Nephron (organoid): Measurements from ENCODE around the gene SLC7A14.

Experiments
- H3K27ac Mint-ChIP-seq, 3 experiments: 2 replicates each; pipeline ENCODE4 v1.8.0; 2020; ENCODE audit warnings: mixed read lengths in 3 of 3, mild to moderate bottlenecking in 2 of 3, moderate library complexity in 1 of 3
- H3K27me3 Mint-ChIP-seq: 2 replicates; pipeline ENCODE4 v1.8.0; 2021; ENCODE audit warnings: low read depth, mild to moderate bottlenecking, moderate library complexity, mixed read lengths
- H3K36me3 Mint-ChIP-seq: 2 replicates; pipeline ENCODE4 v1.8.0; 2020; ENCODE audit warnings: low read depth, mixed read lengths
- H3K4me1 Mint-ChIP-seq: 2 replicates; pipeline ENCODE4 v1.8.0; 2020; ENCODE audit warnings: mixed read lengths
- H3K4me3 Mint-ChIP-seq, 3 experiments: 2 replicates each; pipeline ENCODE4 v1.8.0; 2020; ENCODE audit warnings: mild to moderate bottlenecking in 3 of 3, mixed read lengths in 3 of 3, moderate library complexity in 2 of 3
- H3K9me3 Mint-ChIP-seq: 2 replicates; pipeline ENCODE4 v1.8.0; 2020; ENCODE audit warnings: mixed read lengths
- TF ChIP-seq, protein P1 (sequence below), 3 experiments: fragments of 200-600 bp; sonication (generic); IDR thresholded peaks; one replicate each; pipeline ENCODE4 v1.5.0; 2021; ENCODE audit warnings: antibody characterized with exemption in 3 of 3; ENCODE audit not compliant: unreplicated experiment in 3 of 3

The SLC7A14 gene

DNA sequence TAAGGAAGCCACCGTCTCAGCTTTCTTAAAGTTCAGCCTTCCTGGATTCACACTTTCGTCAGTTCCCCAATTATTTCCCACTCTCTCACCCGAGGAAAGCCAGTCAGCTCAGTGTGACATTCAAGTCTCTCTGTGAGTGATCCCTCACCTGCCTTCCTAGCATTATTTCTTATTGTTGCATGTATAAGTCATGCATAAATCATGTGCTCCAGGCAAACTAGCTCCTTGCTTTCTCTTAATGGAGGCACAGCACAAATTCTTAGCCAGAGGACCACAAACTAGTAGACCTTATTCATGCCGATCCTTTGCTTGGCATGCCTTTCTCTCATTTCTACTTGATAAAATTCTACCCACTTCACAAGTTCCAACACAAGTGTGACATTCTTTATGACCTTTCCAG lies 122.9 kb downstream of the SLC7A14 start:
- Mint-ChIP-seq H3K27me3 (no peaks in the 10 kb centered on the region), H3K27ac (peak overlapping the region in 1 of 3 experiments; percentile 25), H3K9me3 (no peaks in the 10 kb centered on the region), H3K4me3 (no peak overlapping the region), H3K36me3 (no peaks in the 10 kb centered on the region), H3K4me1 (peaks cover 21% of the 10 kb centered on the region)
- TF ChIP-seq, protein P1, sequence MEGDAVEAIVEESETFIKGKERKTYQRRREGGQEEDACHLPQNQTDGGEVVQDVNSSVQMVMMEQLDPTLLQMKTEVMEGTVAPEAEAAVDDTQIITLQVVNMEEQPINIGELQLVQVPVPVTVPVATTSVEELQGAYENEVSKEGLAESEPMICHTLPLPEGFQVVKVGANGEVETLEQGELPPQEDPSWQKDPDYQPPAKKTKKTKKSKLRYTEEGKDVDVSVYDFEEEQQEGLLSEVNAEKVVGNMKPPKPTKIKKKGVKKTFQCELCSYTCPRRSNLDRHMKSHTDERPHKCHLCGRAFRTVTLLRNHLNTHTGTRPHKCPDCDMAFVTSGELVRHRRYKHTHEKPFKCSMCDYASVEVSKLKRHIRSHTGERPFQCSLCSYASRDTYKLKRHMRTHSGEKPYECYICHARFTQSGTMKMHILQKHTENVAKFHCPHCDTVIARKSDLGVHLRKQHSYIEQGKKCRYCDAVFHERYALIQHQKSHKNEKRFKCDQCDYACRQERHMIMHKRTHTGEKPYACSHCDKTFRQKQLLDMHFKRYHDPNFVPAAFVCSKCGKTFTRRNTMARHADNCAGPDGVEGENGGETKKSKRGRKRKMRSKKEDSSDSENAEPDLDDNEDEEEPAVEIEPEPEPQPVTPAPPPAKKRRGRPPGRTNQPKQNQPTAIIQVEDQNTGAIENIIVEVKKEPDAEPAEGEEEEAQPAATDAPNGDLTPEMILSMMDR (IDR thresholded peaks at IDR 0.05; ENCODE audit: unreplicated experiment in 3 of 3): no peak

DNA sequence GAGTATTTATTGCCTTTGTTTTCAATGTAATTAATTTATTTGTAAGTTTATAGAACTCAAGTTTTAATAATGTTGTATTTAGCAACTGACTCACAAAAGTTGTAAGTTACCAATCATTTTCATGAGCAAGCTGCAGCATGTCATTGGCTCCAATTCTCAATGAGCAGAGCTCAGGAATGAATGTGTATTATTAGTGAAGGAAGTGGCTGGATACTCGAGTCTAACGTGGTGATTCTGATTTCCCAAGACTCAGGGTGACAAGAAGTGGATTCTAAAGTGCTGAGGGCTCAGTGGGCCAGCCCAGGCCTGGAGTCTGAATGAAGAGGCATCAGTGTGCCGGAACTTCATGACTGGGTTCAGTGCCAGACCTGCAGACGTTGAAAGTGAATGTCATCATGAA lies 127.6 kb downstream of the SLC7A14 start:
- peaks cover 3% of the 10 kb centered on the region for H3K9me3 Mint-ChIP-seq
- H3K27me3 Mint-ChIP-seq: no peaks in the 10 kb centered on the region
- H3K27ac Mint-ChIP-seq: no peak overlapping the region
- TF ChIP-seq, protein P1 (IDR thresholded peaks at IDR 0.05; ENCODE audit: unreplicated experiment in 3 of 3): no peak
- peaks cover 14% of the 10 kb centered on the region for H3K4me1 Mint-ChIP-seq
- no peak overlapping the region for H3K4me3 Mint-ChIP-seq
- no peaks in the 10 kb centered on the region for H3K36me3 Mint-ChIP-seq

DNA sequence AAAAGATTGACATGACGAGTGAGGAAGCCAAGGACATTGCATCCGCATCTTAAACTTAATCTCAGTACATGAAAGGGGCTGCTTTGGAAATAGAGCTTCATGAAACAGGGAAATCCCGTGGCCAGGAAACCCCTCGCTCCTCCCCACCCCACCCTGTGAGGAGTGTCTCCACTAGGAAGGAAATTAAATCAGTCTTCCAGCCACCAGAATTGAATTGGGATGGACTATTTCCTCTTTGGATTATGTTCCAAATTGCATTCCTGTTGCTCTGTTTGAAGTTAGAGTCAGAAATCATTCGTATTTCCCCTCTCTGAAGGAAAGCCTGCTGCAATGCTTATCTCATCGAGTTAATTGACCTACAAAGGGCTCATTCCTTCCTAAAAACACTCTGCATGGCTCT lies 131.4 kb downstream of the SLC7A14 start:
- TF ChIP-seq, protein P1 (IDR thresholded peaks at IDR 0.05; ENCODE audit: unreplicated experiment in 3 of 3): no peak

DNA sequence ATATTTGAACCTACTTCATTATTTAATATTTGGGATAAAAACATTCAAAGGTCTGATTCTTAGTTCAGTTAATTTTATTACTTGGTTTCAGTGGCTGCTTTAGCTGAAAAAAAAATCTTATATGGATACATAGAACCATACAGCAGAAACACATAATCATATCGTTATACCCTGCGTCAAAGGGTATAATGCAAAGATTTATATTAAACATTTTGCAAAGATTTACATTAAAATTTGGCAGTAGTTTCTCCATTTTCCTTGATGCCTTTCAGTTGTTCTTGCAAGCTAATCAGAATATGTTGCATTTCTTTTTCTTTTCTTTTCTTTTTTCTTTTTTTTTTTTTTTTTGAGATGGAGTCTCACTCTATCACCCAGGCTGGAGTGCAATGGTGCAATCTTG lies 135.8 kb downstream of the SLC7A14 start:
- no peaks in the 10 kb centered on the region for H3K9me3 Mint-ChIP-seq
- peaks cover 24% of the 10 kb centered on the region for H3K4me1 Mint-ChIP-seq
- H3K27ac Mint-ChIP-seq: peak overlapping the region in 1 of 3 experiments; percentile 90
- no peak overlapping the region for H3K4me3 Mint-ChIP-seq
- no peaks in the 10 kb centered on the region for H3K27me3 Mint-ChIP-seq
- no peaks in the 10 kb centered on the region for H3K36me3 Mint-ChIP-seq
- TF ChIP-seq, protein P1 (IDR thresholded peaks at IDR 0.05; ENCODE audit: unreplicated experiment in 3 of 3): no peak

More for the DNA sequence above, 131.4 kb downstream of the SLC7A14 start:
- peak overlapping the region; percentile 48 to 66 (median 50) for H3K27ac Mint-ChIP-seq
- H3K4me3 Mint-ChIP-seq: no peak overlapping the region
- peaks cover 3% of the 10 kb centered on the region for H3K9me3 Mint-ChIP-seq
- H3K27me3 Mint-ChIP-seq: no peaks in the 10 kb centered on the region
- no peaks in the 10 kb centered on the region for H3K36me3 Mint-ChIP-seq
- peaks cover 9% of the 10 kb centered on the region for H3K4me1 Mint-ChIP-seq

DNA sequence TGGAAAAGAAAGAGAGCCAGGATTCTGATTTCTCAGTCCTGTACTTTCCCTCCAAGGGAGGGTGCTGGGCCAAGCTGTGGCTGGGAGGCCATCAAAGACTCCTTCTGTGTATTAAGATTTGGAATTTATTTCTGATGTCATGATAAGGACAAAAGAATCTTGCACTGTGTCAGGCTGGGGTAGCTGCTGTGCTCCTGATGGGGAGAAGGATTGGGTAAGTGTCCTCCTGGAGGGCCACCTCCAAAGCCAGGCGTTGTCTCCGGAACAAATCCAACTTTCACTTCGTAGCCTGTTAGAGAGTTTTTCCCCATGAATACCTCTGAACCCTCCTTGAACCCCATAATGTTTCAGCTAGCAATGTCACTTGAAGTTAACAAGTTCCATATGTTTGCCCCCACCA lies 137.3 kb downstream of the SLC7A14 start:
- peak overlapping the region; percentile 89 to 97 (median 90) for H3K27ac Mint-ChIP-seq
- H3K36me3 Mint-ChIP-seq: no peaks in the 10 kb centered on the region

DNA sequence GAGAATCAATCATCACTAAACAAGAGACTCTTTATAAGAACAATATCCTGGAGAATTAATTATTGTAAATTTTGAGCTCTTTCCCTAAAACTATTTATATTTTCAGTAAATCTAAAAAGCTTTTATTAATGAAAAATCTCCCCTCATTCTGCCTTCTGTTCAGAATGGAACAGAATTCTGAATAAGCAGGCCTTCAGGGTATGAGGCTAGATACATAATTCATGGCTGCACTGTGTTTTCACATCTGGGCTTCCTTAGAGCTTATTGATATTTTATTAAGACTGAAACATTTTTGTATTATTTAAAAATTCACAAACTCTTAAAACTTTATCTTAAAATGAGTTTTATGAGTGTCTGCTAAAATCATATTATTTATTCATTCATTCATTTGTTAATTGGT lies 142.4 kb downstream of the SLC7A14 start:
- Mint-ChIP-seq H3K36me3 (no peaks in the 10 kb centered on the region), H3K9me3 (no peaks in the 10 kb centered on the region), H3K4me1 (peaks cover 8% of the 10 kb centered on the region), H3K4me3 (no peak overlapping the region), H3K27me3 (no peaks in the 10 kb centered on the region), H3K27ac (no peak overlapping the region)
- TF ChIP-seq, protein P1 (IDR thresholded peaks at IDR 0.05; ENCODE audit: unreplicated experiment in 3 of 3): no peak

More for the DNA sequence above, 137.3 kb downstream of the SLC7A14 start:
- TF ChIP-seq, protein P1 (IDR thresholded peaks at IDR 0.05; ENCODE audit: unreplicated experiment in 3 of 3): no peak
- Mint-ChIP-seq H3K4me3 (peak overlapping the region; percentile 20 to 45 (median 43)), H3K4me1 (peaks cover 15% of the 10 kb centered on the region), H3K27me3 (no peaks in the 10 kb centered on the region), H3K9me3 (no peaks in the 10 kb centered on the region)
